GM19468 (cell line): ENCODE measurements around the gene REEP6.
"Not testable (repeated sequence)": the region's sequence is repeated elsewhere in the genome, so short reads cannot be mapped to it uniquely, and the experiment has no call there.

ENCODE experiments used
- ATAC-seq: cut with Tn5 transposase; IDR thresholded peaks from one replicate; pipeline ENCODE4 v1.9.1; 2021; ENCODE audit warnings: mild to moderate bottlenecking, moderate library complexity, moderate number of reproducible peaks; ENCODE audit not compliant: unreplicated experiment; ENCODE audit errors: extremely low read depth

The REEP6 gene

GRCh38 chr19:1539749-1540148 is 48.8 kb downstream of the REEP6 start:
- ATAC-seq, result not testable (repeated sequence)

- no peak for ATAC-seq
These were observed 49.5 kb downstream of the REEP6 start for GRCh38 chr19:1540365-1540925.
